Cardiac ventricle fibroblast (primary cell): ENCODE data around the gene PIK3C2B. TPM values are rescaled to one million over a fixed set of nuclear protein-coding genes. Genes with fewer than 3 reads are reported as not detected.

Experiments used
- total RNA-seq: library from RNA; depleted of rRNA; stranded (reverse); fragments of >200 nt; gene quantifications from 2 replicates; pipeline ENCODE4 v1.2.3, GENCODE V29; 2015

PIK3C2B gene
- 2.5 and 3.6 TPM in 2 replicates for total RNA-seq

GRCh38 chr1:204494281-204495077 lies at the start of gene PIK3C2B:
TSS of gene PIK3C2B (minus strand) at chr1:204494805. CDS start at chr1:204469802, 25,003 bp downstream.

DNA sequence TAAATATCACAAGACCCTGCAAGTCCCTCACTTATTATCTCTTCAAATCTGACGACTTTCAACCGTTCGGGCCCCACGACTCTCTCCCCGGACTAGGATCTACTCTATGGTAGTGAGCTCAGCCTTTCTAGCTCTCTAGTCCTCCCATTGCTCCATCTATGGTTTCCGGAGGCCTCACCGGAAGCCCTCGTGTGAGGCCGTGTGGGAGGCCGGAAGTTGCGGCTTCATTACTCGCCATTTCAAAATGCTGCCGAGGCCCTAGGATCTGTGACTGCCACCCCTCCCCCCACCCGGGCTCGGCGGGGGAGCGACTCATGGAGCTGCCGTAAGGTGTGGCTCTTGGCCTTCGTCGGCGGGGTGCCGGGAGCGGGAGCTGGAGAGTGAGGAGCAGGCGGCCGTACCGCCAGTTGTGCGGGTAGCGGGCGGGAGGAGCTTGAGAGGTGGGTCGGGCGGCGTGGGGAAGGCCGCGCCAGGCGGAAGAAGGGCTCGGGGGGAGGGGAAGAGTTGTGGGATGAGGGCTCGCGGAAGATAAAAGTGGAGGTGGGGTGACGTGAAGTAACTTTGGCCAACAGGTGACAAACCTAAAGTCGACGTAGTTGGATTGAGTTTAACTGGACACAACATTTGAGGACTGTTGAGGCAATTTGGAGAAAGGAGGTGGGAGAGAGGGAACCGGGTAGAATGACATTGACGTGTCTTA lies 21.7 kb upstream of the PIK3C2B start, which contains the start of gene MDM4:
MDM4 (plus strand) TSS at position 227 of the 700 bp plus-strand sequence. CDS start 9,113 bp downstream, outside the sequence.

Other genes with a start within 250 kb of the PIK3C2B start
- gene PLEKHA6, start 134.9 kb downstream of the PIK3C2B start, total RNA-seq, result 4.0 and 4.6 TPM in 2 replicates
- 20.6 and 24.9 TPM in 2 replicates for gene PPP1R15B, start 83.0 kb downstream of the PIK3C2B start, total RNA-seq
- gene MDM4, start 21.6 kb upstream of the PIK3C2B start, total RNA-seq, result 17.0 and 18.3 TPM in 2 replicates
- gene LRRN2, start 190.9 kb upstream of the PIK3C2B start, total RNA-seq, result 0.19 and 0.39 TPM in 2 replicates